ENCODE data around the gene METAP2. TPM values are rescaled to one million over a fixed set of nuclear protein-coding genes. Genes with fewer than 3 reads are reported as not detected.

METAP2 gene
- total RNA-seq, 4 donors from 2014 or later: 58.8 to 83.0 (median 62.4) TPM

DNA sequence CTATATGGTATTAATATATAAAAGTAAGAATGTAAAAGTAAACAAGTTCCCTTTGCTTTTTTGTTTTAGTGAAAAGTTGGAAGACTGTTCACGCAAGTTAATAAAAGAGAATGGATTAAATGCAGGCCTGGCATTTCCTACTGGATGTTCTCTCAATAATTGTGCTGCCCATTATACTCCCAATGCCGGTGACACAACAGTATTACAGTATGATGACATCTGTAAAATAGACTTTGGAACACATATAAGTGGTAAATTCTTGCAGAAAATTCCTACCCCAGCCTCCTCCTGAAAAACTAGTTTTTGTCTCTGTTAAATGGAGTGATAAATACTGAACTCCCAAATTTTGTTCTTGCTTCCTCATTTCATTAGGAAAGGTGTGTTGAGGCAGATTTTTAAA, 20.9 kb downstream of the METAP2 start:
- H3K36me3 ChIP-seq: peaks cover 0 to 71% of the 10 kb centered on the region in 2 donors
- ATAC-seq (no peak), DNase-seq (no peak)
- H3K27ac ChIP-seq: no peak overlapping the region
- intact Hi-C loops (cut with DNase I; ENCODE audit: low total_unique reads): no loop called here
- no peak for TF ChIP-seq POLR2A (IDR thresholded peaks at IDR 0.05)
- TF ChIP-seq, protein P1, sequence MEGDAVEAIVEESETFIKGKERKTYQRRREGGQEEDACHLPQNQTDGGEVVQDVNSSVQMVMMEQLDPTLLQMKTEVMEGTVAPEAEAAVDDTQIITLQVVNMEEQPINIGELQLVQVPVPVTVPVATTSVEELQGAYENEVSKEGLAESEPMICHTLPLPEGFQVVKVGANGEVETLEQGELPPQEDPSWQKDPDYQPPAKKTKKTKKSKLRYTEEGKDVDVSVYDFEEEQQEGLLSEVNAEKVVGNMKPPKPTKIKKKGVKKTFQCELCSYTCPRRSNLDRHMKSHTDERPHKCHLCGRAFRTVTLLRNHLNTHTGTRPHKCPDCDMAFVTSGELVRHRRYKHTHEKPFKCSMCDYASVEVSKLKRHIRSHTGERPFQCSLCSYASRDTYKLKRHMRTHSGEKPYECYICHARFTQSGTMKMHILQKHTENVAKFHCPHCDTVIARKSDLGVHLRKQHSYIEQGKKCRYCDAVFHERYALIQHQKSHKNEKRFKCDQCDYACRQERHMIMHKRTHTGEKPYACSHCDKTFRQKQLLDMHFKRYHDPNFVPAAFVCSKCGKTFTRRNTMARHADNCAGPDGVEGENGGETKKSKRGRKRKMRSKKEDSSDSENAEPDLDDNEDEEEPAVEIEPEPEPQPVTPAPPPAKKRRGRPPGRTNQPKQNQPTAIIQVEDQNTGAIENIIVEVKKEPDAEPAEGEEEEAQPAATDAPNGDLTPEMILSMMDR (IDR thresholded peaks at IDR 0.05 in 4 of 5, conservative IDR thresholded peaks at IDR 0.05 in 1 of 5): no peak
- H3K27me3 ChIP-seq: no peaks in the 10 kb centered on the region
- no peak overlapping the region for H3K4me3 ChIP-seq
- H3K4me1 ChIP-seq: no peaks in the 10 kb centered on the region
- in situ Hi-C loops (cut with MboI; ENCODE audit: low sequenced_read_pairs in 4 of 4): no loop called here
- H3K9me3 ChIP-seq: no peaks in the 10 kb centered on the region

DNA sequence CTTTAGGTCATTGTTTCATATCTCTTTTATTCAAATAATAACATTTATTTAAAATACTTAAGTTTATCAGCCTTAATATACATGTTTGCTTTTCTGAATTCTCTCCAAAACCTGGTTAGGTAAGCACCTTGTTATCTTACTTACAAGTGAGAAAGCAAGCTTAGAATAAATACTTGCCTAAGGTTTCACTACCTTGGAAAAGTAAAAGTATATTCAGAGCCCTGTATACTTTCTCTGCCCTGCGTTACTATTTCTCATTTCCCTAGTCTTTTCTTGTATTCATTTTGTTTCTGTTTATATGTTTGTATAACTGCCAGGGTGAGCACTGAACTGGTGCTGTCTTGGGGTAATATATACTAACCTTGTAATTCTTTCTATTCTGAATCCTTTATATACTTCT, 21.5 kb downstream of the METAP2 start:
- Histone ChIP-seq H3K36me3 (peaks cover 0 to 71% of the 10 kb centered on the region in 2 donors), H3K27ac (no peak overlapping the region), H3K27me3 (no peaks in the 10 kb centered on the region), H3K9me3 (no peaks in the 10 kb centered on the region), H3K4me1 (no peaks in the 10 kb centered on the region), H3K4me3 (no peak overlapping the region)
- DNase-seq (no peak), ATAC-seq (no peak)
- intact Hi-C loops (cut with DNase I; ENCODE audit: low total_unique reads) (no loop called here), in situ Hi-C loops (cut with MboI; ENCODE audit: low sequenced_read_pairs in 4 of 4) (no loop called here)
- TF ChIP-seq POLR2A (IDR thresholded peaks at IDR 0.05): no peak
- TF ChIP-seq, protein P1 (IDR thresholded peaks at IDR 0.05 in 4 of 5, conservative IDR thresholded peaks at IDR 0.05 in 1 of 5): no peak

GRCh38 chr12:95497031-95497430, 23.1 kb downstream of the METAP2 start:
- ATAC-seq (no peak), DNase-seq (no peak)
- Histone ChIP-seq H3K27ac (no peak overlapping the region), H3K4me3 (no peak overlapping the region), H3K4me1 (no peaks in the 10 kb centered on the region), H3K9me3 (no peaks in the 10 kb centered on the region), H3K27me3 (no peaks in the 10 kb centered on the region), H3K36me3 (peaks cover 0 to 66% of the 10 kb centered on the region in 2 donors)
- no peak for TF ChIP-seq POLR2A (IDR thresholded peaks at IDR 0.05)
- TF ChIP-seq, protein P1 (IDR thresholded peaks at IDR 0.05 in 4 of 5, conservative IDR thresholded peaks at IDR 0.05 in 1 of 5): no peak
- in situ Hi-C loops (cut with MboI; ENCODE audit: low sequenced_read_pairs in 4 of 4): no loop called here
- intact Hi-C loops (cut with DNase I; ENCODE audit: low total_unique reads): no loop called here

DNA sequence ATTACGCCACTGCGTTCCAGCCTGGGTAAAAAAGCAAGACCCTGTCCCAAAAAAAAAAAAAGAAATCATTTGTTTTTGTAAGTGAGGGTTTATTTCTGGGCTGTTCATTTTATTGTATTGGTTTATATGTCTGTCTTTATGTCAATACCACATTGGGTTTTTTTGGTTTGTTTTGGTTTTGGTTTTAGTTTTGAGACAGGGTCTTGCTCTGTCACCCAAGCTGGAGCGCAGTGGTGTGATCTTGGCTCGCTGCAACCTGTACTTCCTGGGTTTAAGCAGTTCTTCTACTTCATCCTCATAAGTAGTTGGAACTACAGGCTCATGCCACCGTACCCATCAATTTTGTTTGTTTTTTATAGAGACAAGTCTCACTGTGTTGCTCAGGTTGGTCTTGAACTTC, 25.0 kb downstream of the METAP2 start:
- intact Hi-C loops (cut with DNase I; ENCODE audit: low total_unique reads): no loop called here
- H3K4me3 ChIP-seq: no peak overlapping the region
- no peaks in the 10 kb centered on the region for H3K4me1 ChIP-seq
- no peak for DNase-seq
- no peaks in the 10 kb centered on the region for H3K9me3 ChIP-seq
- in situ Hi-C loops (cut with MboI; ENCODE audit: low sequenced_read_pairs in 4 of 4): no loop called here
- no peak for ATAC-seq
- no peaks in the 10 kb centered on the region for H3K27me3 ChIP-seq
- no peak overlapping the region for H3K27ac ChIP-seq
- H3K36me3 ChIP-seq: peaks cover 0 to 67% of the 10 kb centered on the region in 2 donors
- TF ChIP-seq, protein P1 (IDR thresholded peaks at IDR 0.05 in 4 of 5, conservative IDR thresholded peaks at IDR 0.05 in 1 of 5): no peak
- no peak for TF ChIP-seq POLR2A (IDR thresholded peaks at IDR 0.05)

DNA sequence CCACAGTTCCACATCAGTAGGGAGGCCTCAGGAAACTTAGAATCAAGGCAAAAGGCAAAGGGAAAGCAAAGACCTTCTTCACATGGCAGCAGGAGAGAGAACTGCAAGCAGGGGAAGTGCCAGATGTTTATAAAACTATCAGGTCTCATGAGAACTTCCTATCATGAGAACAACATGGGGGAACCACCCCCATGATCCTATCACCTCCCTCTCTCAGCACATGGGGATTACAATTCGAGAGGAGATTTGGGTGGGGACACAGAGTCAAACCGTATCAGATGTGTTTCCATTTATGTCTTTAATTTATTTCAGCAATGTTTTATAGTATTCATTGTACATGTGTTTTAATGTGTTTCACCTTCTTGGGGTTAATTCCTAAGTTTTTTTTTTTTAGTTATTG, 25.8 kb downstream of the METAP2 start:
- Histone ChIP-seq H3K36me3 (peaks cover 0 to 67% of the 10 kb centered on the region in 2 donors), H3K9me3 (no peaks in the 10 kb centered on the region), H3K27ac (no peak overlapping the region), H3K4me1 (no peaks in the 10 kb centered on the region), H3K4me3 (no peak overlapping the region), H3K27me3 (no peaks in the 10 kb centered on the region)
- ATAC-seq (no peak), DNase-seq (no peak)
- TF ChIP-seq POLR2A (IDR thresholded peaks at IDR 0.05): no peak
- TF ChIP-seq, protein P1 (IDR thresholded peaks at IDR 0.05 in 4 of 5, conservative IDR thresholded peaks at IDR 0.05 in 1 of 5): no peak
- in situ Hi-C loops (cut with MboI; ENCODE audit: low sequenced_read_pairs in 4 of 4) (no loop called here), intact Hi-C loops (cut with DNase I; ENCODE audit: low total_unique reads) (no loop called here)
